ENCODE results near the gene ADGB. TPM values are rescaled to one million over a fixed set of nuclear protein-coding genes. Genes with fewer than 3 reads are reported as not detected.

Gene ADGB
- polyA plus RNA-seq, 2 of the 4 experiments (the other 2 are of a cell fraction) = not detected

DNA sequence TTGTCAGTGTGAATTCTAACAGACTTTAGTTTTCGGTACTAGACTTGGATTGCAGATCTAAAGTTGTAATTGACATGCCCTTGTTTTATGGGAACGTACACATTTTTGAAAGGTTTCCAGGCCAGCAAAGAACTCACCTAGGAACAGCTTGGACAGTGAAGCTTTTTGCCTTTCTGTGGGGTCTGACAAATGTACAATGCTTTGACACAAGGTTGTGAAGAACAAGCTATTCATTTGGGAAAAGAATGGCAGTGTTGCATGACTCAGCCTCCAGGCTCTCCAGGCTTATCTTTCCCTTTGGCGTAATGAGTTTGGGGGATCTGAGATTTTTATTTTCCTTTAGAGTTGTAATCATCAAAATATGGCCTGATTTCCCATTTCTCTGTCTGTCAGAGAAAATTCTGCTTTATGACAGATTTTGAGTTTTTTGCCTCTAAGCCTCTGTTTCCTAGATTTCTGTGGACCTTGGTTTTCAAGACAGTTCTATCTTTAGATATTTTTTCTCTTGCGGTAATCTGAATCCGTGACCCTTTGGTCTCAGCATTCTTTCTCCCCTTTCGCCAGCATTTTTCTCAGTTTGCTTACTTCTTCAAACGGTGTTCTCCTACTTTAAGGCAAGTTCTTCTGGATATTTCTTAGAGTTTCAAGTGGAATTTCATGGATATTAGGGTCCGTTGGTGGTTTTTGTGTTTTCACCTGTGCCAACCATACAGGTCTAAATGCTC lies 221.0 kb downstream of the ADGB start:
- WGBS (ENCODE audit: missing lambda C conversion rate) = 65% methylated on average over 8 of the region's 8 CpGs
- H3K4me3 ChIP-seq = no peak overlapping the region
- H3K9me3 ChIP-seq = no peaks in the 10 kb centered on the region
- H3K4me2 ChIP-seq = no peak overlapping the region
- no peak overlapping the region for H3K27ac ChIP-seq
- DNase-seq (ENCODE audit: low read depth in 1 of 2, low spot score in 1 of 2) (no peak), FAIRE-seq (no peak), ATAC-seq (no peak)
- no peaks in the 10 kb centered on the region for H3K4me1 ChIP-seq
- ChIA-PET CTCF (no interaction called here), POLR2A (no interaction called here)
- TF ChIP-seq, protein P1, sequence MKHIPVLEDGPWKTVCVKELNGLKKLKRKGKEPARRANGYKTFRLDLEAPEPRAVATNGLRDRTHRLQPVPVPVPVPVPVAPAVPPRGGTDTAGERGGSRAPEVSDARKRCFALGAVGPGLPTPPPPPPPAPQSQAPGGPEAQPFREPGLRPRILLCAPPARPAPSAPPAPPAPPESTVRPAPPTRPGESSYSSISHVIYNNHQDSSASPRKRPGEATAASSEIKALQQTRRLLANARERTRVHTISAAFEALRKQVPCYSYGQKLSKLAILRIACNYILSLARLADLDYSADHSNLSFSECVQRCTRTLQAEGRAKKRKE (CRISPR knock-in tag; IDR thresholded peaks at IDR 0.05; ENCODE audit: low read depth) = no peak
- no peak for TF ChIP-seq CBX2 (IDR thresholded peaks at IDR 0.05; ENCODE audit: borderline replicate concordance, low read depth)
- TF ChIP-seq MYC (IDR thresholded peaks at IDR 0.05; ENCODE audit: borderline replicate concordance, low read length) = no peak
- no peak for TF ChIP-seq CEBPB (IDR thresholded peaks at IDR 0.05)
- TF ChIP-seq TP53 (CRISPR knock-in tag; IDR thresholded peaks at IDR 0.05) = no peak
- TF ChIP-seq NR3C1 (IDR thresholded peaks at IDR 0.05) = no peak
- TF ChIP-seq MAZ (IDR thresholded peaks at IDR 0.05; ENCODE audit: borderline replicate concordance, low read depth, low read length) = no peak
- no peak for TF ChIP-seq GATA3 (IDR thresholded peaks at IDR 0.05; ENCODE audit: borderline replicate concordance)
- TF ChIP-seq POLR2AphosphoS2 (conservative IDR thresholded peaks at IDR 0.05; ENCODE audit: low read length) = no peak
- no peak for TF ChIP-seq FOSB (CRISPR knock-in tag; IDR thresholded peaks at IDR 0.05)
- TF ChIP-seq ZFP36 (IDR thresholded peaks at IDR 0.05; ENCODE audit: borderline replicate concordance, partially characterized antibody) = no peak
- TF ChIP-seq EP300 (IDR thresholded peaks at IDR 0.05) = no peak
- TF ChIP-seq JUNB (IDR thresholded peaks at IDR 0.05) = no peak
- TF ChIP-seq, protein P2, sequence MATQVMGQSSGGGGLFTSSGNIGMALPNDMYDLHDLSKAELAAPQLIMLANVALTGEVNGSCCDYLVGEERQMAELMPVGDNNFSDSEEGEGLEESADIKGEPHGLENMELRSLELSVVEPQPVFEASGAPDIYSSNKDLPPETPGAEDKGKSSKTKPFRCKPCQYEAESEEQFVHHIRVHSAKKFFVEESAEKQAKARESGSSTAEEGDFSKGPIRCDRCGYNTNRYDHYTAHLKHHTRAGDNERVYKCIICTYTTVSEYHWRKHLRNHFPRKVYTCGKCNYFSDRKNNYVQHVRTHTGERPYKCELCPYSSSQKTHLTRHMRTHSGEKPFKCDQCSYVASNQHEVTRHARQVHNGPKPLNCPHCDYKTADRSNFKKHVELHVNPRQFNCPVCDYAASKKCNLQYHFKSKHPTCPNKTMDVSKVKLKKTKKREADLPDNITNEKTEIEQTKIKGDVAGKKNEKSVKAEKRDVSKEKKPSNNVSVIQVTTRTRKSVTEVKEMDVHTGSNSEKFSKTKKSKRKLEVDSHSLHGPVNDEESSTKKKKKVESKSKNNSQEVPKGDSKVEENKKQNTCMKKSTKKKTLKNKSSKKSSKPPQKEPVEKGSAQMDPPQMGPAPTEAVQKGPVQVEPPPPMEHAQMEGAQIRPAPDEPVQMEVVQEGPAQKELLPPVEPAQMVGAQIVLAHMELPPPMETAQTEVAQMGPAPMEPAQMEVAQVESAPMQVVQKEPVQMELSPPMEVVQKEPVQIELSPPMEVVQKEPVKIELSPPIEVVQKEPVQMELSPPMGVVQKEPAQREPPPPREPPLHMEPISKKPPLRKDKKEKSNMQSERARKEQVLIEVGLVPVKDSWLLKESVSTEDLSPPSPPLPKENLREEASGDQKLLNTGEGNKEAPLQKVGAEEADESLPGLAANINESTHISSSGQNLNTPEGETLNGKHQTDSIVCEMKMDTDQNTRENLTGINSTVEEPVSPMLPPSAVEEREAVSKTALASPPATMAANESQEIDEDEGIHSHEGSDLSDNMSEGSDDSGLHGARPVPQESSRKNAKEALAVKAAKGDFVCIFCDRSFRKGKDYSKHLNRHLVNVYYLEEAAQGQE (IDR thresholded peaks at IDR 0.05) = no peak
- TF ChIP-seq, protein P3, sequence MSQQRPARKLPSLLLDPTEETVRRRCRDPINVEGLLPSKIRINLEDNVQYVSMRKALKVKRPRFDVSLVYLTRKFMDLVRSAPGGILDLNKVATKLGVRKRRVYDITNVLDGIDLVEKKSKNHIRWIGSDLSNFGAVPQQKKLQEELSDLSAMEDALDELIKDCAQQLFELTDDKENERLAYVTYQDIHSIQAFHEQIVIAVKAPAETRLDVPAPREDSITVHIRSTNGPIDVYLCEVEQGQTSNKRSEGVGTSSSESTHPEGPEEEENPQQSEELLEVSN (IDR thresholded peaks at IDR 0.05; ENCODE audit: borderline replicate concordance, low read depth) = no peak
- TF ChIP-seq NFE2L2 (conservative IDR thresholded peaks at IDR 0.05; ENCODE audit: low read length) = no peak

DNA sequence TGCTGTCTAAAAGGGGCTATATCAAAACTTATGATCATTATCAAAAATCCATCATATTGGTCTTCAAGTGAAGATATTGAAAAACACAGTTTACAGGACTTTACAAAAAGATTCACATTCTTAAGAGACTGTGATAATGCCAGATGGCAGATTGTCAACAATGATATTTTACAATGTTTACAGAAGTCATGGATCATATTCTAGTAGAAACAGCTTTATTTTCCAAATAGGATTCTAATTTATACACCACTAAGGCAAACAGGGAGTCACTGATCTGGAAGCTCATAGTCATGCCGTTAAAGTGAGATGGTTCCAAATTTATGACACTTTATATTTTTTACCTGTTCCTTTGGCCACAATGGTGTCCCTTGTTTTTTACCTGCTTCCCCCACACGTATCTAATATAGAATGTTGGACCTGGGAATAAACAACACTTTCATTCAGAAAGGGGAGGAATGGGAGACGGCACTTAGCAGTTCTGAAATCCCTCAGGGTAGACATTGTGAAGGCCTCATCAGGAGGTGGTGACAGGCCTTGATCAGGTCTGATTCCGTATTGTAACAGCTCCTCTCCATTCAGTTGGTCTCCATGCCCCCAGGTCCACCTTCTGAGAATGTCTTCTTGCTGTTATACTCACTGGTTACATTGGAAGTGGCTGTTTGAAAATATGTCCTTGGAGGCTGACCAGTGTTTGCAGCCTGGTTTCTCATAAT lies 228.6 kb downstream of the ADGB start:
- H3K4me2 ChIP-seq = no peak overlapping the region
- H3K9me3 ChIP-seq = no peaks in the 10 kb centered on the region
- H3K4me3 ChIP-seq = no peak overlapping the region
- CTCF ChIA-PET = interaction anchor here (1.2 kb wide), 1 partner anchor 10 kb away, joined by 4 read pairs; no protein-coding TSS in a partner anchor
- TF ChIP-seq MYC (IDR thresholded peaks at IDR 0.05; ENCODE audit: borderline replicate concordance, low read length) (no peak), KDM1A (IDR thresholded peaks at IDR 0.05; ENCODE audit: low read depth) (no peak), TFCP2L1 (CRISPR knock-in tag; IDR thresholded peaks at IDR 0.05) (no peak), ZC3H11A (IDR thresholded peaks at IDR 0.05) (no peak), CEBPB (IDR thresholded peaks at IDR 0.05) (no peak), HOXA7 (CRISPR knock-in tag; IDR thresholded peaks at IDR 0.05) (no peak), RFX5 (IDR thresholded peaks at IDR 0.05) (no peak), HOXB5 (CRISPR knock-in tag; IDR thresholded peaks at IDR 0.05) (no peak)
- TF ChIP-seq, protein P1 (CRISPR knock-in tag; IDR thresholded peaks at IDR 0.05; ENCODE audit: low read depth) = no peak
- TF ChIP-seq, protein P4, sequence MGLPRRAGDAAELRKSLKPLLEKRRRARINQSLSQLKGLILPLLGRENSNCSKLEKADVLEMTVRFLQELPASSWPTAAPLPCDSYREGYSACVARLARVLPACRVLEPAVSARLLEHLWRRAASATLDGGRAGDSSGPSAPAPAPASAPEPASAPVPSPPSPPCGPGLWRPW (IDR thresholded peaks at IDR 0.05) = no peak
- no peak overlapping the region for H3K27ac ChIP-seq
- ATAC-seq (no peak), DNase-seq (ENCODE audit: low read depth in 1 of 2, low spot score in 1 of 2) (no peak), FAIRE-seq (no peak)
- POLR2A ChIA-PET = no interaction called here
- 42% methylated on average over 4 of the region's 4 CpGs for WGBS (ENCODE audit: missing lambda C conversion rate)
- H3K4me1 ChIP-seq = no peaks in the 10 kb centered on the region

Measured in A549 (cell line).